HG02840 (cell line): ENCODE results near the gene CSMD2.

Experiments used
- ATAC-seq: cut with Tn5 transposase; IDR thresholded peaks from one replicate; pipeline ENCODE4 v1.9.1; 2021; ENCODE audit warnings: mild to moderate bottlenecking, moderate library complexity, moderate number of reproducible peaks; ENCODE audit not compliant: unreplicated experiment, low FRiP score

Gene CSMD2

DNA sequence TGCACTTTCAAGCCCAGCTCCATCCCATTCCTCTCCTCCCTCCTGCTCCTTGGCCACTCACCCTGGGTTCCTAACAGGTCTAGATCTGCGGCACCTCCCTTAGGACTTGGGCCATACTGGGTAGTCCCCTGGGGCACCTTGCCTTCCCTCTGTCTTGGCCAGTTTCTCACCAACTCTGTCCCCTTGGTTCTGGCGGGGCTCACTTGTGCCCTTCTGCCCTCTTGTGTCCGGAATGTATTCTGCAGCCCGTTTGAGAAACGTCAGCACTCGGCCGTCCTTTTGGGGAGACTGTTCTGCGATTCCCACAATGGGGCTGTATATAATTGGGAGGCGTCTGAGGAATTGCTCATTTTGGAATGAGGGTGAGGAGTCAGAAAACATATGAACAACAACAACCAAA is 530.2 kb downstream of the CSMD2 start:
- no peak for ATAC-seq

DNA sequence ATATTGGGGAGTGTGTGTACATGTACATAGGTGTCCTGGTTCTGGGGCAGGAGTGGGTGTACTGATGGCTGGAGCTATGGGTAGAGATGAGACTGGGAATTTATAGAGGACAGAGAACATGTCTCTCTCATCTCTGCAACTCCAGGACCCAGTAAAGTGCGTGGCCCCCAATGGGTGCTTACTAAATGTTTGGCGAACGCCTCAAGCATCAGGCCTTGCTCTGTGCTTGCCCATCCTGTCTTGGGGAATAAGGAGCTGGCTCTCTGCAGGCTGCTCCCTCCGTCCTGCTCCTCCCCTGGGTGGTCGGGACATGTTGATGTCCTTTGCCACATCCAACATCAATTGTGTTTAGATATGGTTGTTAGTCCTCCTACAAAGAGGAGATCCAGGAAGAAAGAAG is 530.9 kb downstream of the CSMD2 start:
- ATAC-seq = no peak

DNA sequence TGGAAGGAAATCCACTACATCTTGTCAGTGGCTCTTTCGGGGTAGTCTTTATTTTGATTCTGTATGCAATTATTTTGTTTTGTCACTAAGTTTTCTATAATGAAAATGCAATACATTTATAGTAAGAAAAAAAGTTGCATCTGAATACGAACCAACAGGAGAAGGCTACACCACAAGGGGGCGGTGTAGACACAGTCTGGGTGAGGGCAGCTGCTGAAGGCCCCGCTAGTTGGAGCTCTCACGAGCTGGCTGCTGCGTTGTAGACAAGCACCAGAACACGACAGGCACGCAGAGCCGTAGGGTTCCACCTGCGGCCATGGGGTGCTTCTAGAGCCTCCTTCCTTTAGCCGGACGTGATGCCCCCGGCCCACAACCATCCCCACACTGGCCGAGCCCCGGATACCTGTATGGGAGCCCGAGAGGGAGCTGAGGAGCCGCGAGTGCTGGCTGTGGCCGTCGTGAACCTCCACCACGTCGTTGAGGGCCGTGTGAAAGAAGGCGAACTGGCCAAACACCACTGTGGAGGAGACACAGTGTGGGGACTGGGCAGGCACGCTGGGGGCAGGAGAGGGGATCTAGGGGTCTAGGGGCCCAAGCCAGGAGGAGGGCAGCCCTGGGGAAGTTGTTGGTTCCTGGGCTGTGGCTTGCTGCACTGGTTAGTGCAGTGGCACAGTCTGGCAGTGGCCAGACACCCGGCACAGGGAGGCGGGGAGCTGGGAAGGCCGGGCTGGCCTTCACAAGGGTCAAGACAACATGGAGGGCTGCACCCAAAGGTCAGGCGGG is 531.8 kb downstream of the CSMD2 start:
- ATAC-seq = no peak

DNA sequence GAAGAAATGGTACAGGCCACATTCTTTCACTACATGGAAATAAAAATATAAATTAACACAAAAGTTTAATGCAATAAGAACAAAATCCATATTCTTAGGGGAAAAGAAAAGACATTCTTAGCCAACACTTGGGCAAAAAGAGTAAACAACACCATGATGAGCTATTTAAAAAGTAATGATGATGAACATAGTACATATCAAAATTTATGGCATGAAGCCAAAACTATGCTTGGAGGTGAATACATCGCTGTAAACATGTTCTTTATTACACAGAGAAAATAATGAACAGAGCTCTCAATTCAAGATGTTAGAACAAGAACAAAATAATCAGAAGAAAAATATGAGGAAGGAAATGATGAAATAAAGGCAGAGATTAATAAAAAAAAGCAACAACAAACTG is 534.3 kb downstream of the CSMD2 start:
- ATAC-seq = no peak

DNA sequence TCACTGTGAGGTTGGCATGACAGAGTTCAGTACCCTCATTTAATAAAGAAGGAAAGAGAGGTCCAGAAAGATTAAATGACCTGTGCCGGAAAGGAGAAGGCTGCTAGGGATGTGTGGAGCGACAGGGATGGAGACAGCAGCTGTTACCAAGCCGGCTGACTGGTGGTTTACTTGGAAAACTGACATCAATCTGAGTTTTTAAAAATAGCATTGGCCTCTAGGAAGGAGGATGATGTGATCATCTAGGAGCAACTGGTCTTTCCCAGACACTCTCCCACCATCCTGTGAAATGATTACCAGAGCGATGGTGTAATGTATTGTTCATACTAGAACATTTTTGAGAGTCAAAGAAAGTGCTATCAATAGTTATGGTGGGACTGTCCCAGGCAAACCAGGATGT is 538.2 kb downstream of the CSMD2 start:
- no peak for ATAC-seq

DNA sequence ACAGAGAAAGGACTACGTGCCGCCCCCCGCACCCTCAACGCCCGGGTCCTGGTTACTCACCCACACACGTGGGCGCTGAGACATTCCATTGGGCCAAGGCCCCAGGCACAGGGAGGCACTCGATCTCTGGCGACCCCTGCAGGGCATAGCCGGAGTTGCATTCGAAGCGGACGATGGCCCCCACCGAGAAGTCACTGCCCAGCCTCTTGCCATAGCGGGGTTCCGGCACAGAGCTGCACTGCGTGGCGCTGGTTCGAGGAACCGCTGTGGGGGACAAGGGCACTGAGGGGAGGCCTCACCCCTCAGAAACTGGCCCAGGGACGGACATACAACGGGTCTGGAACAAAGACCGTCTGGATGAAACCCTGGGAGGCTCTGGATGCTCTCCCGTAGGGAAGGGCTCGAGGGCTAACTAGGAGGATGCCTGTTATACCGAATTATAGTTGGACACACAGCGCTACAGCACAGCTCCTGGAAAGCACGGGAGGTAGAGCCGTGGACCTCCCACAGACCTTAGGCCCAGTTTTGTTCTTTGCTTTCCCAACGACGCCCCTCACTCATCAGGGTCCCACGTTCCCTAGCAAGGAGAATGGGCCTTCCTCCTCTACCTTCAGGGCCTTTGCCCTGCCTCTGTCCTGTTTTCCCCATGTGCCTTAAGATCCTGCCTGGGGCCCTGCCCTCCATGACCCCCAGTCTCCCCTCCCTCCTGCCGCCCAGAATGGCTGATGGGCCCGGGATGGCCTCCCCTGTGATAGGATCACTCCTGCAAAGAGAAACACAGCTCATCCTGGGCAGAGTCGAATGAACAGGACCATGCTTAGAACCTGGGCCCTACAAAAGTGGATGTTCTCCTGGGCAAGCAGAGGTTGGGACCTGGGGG is 539.8 kb downstream of the CSMD2 start:
- ATAC-seq = no peak

DNA sequence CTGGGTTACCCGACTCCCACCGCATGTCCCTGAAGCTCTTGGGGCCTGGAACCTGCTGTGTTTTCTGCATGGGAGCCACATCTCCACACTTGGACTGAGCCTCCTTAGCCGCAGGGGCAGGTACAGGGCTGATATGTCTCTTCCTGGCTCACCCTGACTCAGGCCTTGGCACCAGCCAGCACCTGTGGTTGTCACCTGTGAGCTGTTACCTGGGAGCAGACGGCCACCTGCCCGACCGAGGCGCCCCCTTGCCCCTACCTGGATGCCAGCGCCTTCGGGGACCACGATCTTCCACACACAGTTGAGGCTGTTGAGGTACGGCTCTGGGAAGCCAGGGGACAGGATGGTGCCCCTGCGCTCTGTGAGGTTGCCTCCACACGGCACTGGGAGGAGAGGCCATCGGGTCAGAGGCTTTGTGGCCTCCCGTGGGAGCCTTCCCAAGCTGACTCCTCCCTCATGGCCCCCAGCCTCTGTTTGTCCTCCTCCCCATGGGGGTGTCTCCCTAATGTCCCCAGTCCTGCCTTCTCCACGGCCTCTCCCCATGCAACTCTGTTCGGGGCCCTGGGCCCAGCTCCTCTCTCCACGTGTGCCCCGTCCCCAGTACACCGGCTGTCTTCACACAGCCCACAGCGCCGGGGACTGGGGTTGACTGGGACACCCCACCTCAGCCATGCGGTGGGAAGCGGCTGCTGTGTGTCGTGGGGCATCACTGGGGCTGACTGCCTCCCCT is 540.6 kb downstream of the CSMD2 start:
- no peak for ATAC-seq

DNA sequence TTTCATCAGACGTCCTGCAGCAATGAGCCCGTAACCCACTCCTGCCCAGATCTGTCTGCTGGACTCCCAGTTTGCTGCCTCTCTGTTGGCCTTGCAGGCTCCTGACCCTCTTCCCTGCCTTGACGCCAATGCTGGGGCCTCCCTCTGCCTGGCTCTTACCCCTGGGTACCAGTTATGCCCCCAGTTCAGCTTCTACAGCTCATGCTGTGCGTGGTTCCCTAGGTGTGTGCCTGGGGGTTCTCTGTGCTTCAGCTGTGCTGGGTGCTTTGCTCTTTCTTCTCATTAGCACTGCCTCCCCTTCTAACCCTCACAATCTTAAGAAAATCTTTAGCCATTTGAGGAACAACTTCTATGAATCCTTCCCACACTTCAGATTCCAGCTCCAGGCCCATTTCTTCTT is 541.2 kb downstream of the CSMD2 start:
- ATAC-seq = no peak

DNA sequence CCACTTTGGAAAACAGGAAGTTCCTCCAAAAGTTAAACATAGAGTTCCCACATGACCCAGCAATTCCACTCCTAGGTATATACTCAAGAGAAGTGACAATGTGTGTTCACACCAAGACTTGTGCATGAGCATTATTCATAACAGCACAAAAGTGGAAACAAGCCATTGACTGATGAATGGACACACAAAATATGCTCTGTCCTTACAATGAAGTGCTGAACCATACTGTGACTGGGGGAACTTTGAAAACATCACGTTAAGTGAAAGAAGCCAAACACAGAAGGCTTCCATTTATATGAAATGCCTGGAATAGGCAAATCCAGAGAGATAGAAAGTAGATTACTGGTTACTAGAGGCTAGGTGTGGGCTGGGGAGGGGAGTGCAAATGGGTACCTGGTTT is 542.3 kb downstream of the CSMD2 start:
- ATAC-seq = no peak

DNA sequence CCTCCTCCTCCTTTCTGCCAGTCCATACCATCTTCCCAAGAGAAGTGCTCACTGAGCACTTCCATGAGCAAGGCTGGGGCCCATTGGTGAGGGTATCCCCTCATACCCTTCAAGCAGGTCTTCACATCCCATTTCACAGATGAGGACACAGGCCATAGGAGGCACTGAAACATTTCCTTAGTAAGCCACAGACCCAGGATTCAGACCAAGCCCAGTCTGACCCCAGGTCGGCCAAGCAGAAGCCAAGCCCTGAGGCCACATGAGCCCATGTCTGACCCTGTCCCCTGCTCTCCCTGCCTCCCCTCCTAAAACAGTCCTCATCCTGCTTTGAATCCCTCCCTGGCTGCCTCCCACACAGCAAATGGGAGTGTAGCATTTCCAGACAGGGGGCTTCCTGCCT is 546.4 kb downstream of the CSMD2 start:
- ATAC-seq = no peak

DNA sequence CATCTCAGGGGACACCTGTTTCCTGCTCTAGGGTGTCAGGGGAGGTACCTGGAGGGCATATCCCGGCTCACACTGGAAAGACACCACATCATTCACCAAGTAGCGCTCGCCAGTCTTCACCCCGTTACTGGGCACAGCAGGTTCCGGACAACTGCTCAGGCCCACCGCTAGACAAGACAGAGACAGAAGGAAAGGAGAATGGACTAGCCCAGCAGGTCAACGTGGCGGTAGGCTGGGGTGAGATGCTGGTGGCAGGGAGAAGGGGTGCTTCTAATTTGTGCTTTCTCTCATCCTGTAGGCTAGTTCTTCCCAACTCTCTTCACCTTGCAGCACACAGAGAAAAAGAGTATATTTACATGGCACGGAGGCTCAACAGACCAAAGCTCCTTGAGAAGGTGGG is 547.6 kb downstream of the CSMD2 start:
- ATAC-seq = no peak

DNA sequence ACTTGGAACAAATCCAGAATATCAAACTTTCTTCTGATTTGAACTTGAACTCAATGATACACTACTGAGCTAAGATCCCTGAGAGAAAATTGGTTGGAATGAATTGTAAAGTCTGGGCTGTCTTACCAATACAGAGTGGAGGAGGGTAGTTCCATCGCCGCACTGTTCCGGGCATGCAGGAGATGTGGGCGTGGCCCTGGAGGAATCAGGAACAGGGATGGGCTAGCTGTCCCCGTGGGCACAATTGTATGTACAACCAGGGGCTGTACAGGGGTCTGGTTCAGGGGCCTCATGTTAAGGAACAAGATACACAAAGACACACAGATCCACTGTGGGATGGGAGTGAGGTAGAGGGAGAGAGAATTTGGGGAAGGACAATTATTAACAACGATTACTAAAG is 548.2 kb downstream of the CSMD2 start:
- ATAC-seq = no peak

DNA sequence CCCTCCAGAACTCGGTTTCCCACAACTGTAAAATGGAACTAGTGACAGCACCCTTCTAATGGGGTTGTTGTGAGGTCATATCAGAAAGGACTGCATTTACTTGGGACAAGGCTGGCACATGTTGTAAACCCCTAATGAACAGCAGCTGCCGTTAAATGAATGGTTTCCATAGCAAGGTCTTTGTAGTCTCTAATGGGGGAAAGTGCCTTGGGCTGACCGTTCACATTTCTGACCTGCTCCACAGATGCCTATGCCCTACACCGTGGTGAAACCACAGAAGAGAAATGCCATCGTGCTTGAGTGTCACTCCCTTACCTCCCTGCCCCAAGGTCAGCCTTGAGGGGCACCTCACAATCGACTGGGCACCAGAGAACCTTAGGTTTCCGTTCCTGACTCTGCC is 549.5 kb downstream of the CSMD2 start:
- no peak for ATAC-seq

DNA sequence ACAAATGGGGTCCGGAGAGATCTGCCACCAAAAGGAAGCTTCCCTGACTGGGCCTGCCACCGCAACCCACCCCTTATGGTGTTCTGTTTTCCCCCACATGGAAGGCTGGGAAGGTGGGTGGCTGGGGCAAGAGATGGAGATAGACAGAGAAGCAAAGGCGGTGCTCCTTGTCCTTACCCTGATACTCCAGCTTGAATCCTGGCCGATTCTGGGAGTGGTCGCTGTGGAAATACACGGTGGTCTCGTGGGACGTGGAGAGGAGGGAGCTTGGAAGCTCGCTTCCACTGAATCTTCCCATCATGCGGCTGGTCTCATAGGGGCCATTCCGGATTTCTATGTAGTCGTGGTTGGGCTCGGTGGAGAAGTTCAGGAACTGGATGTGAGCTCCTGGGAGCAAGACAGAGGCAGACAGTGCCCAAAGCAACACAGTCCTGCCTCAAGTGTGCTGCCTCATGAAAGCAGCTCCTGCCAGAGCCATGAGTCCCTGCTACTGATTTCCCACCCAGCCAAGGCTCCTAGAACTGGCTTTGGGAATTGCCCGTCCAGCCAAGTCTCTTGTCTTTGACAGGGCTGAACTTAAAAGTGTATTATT is 554.1 kb downstream of the CSMD2 start:
- ATAC-seq = no peak

DNA sequence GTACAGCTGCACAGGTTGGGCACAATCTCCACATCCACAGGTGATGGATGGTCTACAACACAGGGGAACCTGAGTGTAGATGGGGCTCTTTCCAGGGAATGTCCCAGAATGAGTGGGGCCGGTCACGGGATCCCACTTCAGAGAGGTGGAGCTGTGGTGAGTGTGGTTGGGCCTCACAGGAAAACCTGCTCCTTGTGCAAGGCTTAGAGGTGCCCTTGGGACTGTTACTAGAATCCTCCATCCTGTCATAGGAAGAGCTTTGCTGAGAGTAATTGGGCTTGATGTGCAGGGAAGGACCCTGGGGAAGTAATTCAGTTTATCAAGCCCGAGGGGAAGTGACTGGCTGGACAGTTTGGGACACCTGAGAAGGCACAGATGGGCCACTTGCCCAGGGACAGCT is 554.6 kb downstream of the CSMD2 start:
- ATAC-seq = no peak

DNA sequence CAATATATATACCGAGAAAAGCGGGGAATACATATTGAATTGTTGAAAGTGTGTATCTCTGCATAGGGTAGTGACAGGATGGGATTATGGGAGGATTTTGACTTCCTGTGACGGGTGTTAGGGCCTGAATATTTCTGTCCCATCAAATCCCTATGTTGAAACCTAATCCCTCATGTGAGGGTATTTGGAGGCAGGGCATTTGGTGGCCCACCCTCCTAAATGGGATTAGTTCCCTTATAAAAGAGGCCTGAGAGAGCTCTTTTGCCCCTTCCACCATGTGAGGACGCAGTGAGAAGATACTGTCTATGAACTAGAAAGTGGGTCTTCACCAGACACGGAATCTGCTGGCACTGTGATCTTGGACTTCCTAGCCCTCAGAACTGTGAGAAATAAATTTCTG is 555.3 kb downstream of the CSMD2 start:
- ATAC-seq = no peak

DNA sequence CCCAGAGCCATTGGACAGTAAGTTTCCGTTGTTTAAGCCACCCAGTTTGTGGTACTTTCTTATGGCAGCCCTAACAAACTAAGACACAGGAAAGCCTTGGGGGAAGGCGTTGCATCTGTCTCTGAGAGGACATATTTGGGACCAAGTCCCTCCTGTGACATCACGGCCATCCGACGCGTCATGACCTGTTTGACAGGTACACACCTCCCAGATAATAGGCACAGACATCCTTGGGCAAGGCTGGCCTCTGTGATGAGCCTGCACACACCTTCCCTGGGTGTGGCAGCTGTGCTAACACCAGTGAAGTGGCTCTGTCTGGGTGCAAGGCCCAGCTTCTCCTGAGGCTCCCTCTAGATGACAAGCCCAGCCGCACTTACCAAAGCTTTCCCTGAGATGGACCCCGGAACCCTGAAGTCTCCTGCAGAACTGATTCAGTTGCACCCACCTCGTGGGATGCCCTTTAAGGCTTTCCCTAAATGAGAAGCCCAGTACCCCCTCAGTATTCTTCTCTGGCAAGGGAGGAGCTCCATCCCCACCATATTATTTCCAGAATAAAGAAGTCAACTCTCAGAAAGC is 556.1 kb downstream of the CSMD2 start:
- no peak for ATAC-seq

DNA sequence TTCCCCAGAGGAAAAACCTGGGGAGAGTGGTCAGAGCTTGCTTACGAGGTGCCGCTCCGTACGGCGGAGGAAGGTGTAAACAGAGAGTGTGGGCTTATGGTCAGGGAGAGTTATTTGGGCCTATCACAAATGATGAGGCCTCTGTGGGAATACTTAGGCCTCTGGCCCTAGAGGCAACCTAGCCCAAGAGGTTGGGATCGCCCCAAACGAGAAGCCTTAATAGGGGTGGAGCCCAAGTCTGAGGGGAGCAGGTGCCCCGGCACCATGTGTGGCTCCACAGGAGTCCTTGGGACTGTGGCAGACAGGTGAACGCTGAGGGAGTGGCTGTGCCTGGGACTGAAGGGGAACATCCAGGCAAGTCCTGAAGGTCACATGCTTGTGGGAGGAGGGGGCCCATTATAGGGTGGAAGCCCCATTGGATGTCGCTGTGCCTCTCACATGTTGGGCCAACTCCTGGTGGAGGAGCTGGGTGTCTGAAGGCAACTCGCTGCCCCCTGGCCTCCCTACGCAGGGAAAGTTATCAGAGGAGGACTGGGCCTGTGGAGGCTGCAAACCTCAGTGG is 557.5 kb downstream of the CSMD2 start:
- ATAC-seq = no peak

DNA sequence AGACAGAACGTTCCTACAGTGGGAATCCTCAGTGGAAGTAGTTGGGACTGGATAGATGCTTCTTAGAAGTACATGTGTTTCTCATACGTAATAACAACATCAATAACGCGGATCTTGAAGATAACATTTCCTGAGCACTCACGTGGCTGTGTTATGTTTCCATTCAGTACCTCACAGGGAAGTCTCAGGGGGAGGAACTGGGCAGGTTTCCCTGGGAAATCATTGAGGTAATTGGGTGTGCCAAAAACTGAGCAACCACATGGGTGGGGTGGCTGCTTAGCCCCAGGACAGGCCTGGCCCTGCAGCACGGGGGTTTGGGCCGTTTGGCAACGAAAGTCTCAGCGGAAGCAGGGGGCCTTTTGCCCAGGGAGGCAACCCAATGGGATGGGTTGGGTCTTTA is 558.8 kb downstream of the CSMD2 start:
- ATAC-seq = no peak

DNA sequence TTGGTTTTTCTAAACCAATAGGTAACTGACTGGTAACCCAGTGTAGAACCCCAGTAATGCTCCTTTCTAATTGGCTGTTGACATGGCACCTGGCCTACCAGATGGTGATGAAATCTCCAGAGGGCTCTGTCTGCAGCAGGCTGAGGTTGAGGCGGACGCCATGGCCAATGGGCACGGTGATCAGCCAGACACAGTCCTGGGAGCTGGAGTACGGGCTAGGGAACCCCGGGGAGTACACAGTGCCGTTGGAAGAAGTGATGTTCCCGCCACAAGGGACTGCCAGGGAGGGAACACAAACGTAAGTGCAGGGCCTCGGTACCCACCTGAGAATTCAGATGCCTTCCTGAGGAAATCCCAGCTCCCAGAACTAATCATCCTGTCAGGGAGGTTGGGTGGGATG is 562.8 kb downstream of the CSMD2 start:
- ATAC-seq = no peak
